Measurements from ENCODE around the gene SPPL2C. TPM values are rescaled to one million over a fixed set of nuclear protein-coding genes. Genes with fewer than 3 reads are reported as not detected.

Gene SPPL2C
- total RNA-seq, 1 donor from 2014 or later: not detected

DNA sequence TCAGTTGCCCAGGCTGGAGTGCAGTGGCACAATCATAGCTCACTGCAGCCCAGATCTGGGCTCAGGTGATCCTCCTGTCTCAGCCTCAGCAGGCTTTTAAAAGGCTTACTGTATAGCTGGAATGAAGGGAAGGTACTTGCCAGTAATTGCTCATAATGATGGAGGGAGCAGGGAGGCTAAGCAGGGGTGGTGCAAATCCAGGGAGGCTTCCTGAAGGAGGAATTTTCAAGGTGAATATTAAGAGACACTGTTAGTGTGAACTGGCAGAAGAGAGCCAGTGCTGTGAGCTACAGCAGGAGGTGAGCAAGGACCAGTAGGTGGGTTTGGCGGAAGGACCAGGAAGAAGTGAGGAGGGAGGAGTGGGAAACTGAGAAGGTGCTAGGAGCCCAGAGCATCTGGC is 35.8 kb upstream of the SPPL2C start:
- peak overlapping the region; percentile 8 for H3K4me3 Mint-ChIP-seq
- no peak overlapping the region for H3K27ac Mint-ChIP-seq
- no peaks in the 10 kb centered on the region for H4K20me1 ChIP-seq (ENCODE audit: low read depth)
- H3K4me2 ChIP-seq: no peak overlapping the region
- peaks cover 17% of the 10 kb centered on the region for H3K27me3 Mint-ChIP-seq (ENCODE audit: insufficient read depth, low read depth)
- DNase-seq (ENCODE audit: low spot score): no peak
- peaks cover 11% of the 10 kb centered on the region for H3K4me1 ChIP-seq
- H3K9me3 ChIP-seq (ENCODE audit: low read depth): no peaks in the 10 kb centered on the region
- H2AFZ ChIP-seq (replicated peaks): no peak overlapping the region
- TF ChIP-seq, protein P1, sequence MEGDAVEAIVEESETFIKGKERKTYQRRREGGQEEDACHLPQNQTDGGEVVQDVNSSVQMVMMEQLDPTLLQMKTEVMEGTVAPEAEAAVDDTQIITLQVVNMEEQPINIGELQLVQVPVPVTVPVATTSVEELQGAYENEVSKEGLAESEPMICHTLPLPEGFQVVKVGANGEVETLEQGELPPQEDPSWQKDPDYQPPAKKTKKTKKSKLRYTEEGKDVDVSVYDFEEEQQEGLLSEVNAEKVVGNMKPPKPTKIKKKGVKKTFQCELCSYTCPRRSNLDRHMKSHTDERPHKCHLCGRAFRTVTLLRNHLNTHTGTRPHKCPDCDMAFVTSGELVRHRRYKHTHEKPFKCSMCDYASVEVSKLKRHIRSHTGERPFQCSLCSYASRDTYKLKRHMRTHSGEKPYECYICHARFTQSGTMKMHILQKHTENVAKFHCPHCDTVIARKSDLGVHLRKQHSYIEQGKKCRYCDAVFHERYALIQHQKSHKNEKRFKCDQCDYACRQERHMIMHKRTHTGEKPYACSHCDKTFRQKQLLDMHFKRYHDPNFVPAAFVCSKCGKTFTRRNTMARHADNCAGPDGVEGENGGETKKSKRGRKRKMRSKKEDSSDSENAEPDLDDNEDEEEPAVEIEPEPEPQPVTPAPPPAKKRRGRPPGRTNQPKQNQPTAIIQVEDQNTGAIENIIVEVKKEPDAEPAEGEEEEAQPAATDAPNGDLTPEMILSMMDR (IDR thresholded peaks at IDR 0.05): no peak
- no peak for TF ChIP-seq EZH2 (IDR thresholded peaks at IDR 0.05)
- no peak for TF ChIP-seq EZH2phosphoT487 (IDR thresholded peaks at IDR 0.05)
- H3K9me3 Mint-ChIP-seq: no peaks in the 10 kb centered on the region
- no peak overlapping the region for H3K4me3 ChIP-seq
- no peaks in the 10 kb centered on the region for H3K36me3 ChIP-seq
- no peaks in the 10 kb centered on the region for H3F3A ChIP-seq (ENCODE audit: low read depth)
- no peak overlapping the region for H3K9ac ChIP-seq
- H3K27ac ChIP-seq: no peak overlapping the region
- H3K36me3 Mint-ChIP-seq: no peaks in the 10 kb centered on the region
- no peaks in the 10 kb centered on the region for H3K79me2 ChIP-seq (ENCODE audit: low read depth)
- no peaks in the 10 kb centered on the region for H3K27me3 ChIP-seq
- H3K4me1 Mint-ChIP-seq: peaks cover 12% of the 10 kb centered on the region

DNA sequence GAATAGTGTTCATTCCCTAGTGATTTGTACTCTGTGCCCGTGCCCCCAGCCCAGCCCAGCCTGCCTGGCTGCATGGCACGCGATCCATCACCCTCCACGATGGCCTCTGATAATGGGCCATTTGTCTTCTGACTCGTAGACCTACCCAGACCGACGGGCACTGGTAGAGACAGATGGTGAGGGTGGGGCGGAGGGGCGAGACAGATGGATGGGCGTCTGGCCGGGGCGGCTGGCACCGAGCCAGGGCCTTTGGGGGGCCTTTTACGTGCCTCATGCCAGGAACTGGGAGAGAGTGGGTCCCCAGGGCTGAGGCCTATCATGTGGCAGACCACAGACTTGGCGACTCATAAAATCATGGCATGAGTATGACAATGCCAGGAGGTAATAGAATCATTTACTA is 35.2 kb upstream of the SPPL2C start:
- DNase-seq (ENCODE audit: low spot score): no peak
- Histone ChIP-seq H3F3A (ENCODE audit: low read depth) (no peaks in the 10 kb centered on the region), H3K4me2 (no peak overlapping the region), H3K27me3 (no peaks in the 10 kb centered on the region), H3K4me1 (peaks cover 12% of the 10 kb centered on the region), H3K9me3 (ENCODE audit: low read depth) (no peaks in the 10 kb centered on the region), H3K79me2 (ENCODE audit: low read depth) (no peaks in the 10 kb centered on the region), H3K36me3 (no peaks in the 10 kb centered on the region), H3K27ac (no peak overlapping the region), H3K9ac (no peak overlapping the region), H4K20me1 (ENCODE audit: low read depth) (no peaks in the 10 kb centered on the region), H2AFZ (replicated peaks) (no peak overlapping the region), H3K4me3 (no peak overlapping the region)
- peaks cover 17% of the 10 kb centered on the region for H3K4me1 Mint-ChIP-seq
- H3K36me3 Mint-ChIP-seq: no peaks in the 10 kb centered on the region
- H3K9me3 Mint-ChIP-seq: no peaks in the 10 kb centered on the region
- TF ChIP-seq, protein P1 (IDR thresholded peaks at IDR 0.05): no peak
- no peak for TF ChIP-seq EZH2 (IDR thresholded peaks at IDR 0.05)
- H3K27ac Mint-ChIP-seq: no peak overlapping the region
- no peak overlapping the region for H3K4me3 Mint-ChIP-seq
- H3K27me3 Mint-ChIP-seq (ENCODE audit: insufficient read depth, low read depth): peaks cover 16% of the 10 kb centered on the region

DNA sequence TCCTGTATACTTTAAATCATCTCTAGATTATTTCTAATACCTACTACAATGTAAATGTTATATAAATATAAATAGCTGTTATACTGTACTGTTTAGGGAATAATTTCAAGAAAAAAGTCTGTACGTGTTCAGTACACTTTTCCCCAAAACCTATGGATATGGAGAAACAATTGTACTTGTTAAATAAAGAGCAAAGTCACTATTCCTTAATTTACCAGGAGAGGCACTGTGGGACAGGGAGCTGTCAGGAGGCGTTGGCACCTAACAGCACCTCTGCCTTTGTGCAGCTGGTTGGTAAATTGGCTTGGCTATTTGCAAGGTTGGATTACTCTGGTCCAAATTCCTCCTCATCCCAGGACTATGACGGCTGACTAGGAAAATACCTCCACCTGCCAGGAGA is 32.6 kb upstream of the SPPL2C start:
- H3K36me3 Mint-ChIP-seq: no peaks in the 10 kb centered on the region
- H2AFZ ChIP-seq (replicated peaks): no peak overlapping the region
- no peaks in the 10 kb centered on the region for H3K79me2 ChIP-seq (ENCODE audit: low read depth)
- TF ChIP-seq EZH2 (IDR thresholded peaks at IDR 0.05): no peak
- TF ChIP-seq EZH2phosphoT487 (IDR thresholded peaks at IDR 0.05): no peak
- TF ChIP-seq, protein P1 (IDR thresholded peaks at IDR 0.05): peak; percentile 47
- no peak overlapping the region for H3K27ac Mint-ChIP-seq
- DNase-seq (ENCODE audit: low spot score): peak; percentile 51
- peaks cover 12% of the 10 kb centered on the region for H3K4me1 ChIP-seq
- no peaks in the 10 kb centered on the region for H3F3A ChIP-seq (ENCODE audit: low read depth)
- H3K27me3 ChIP-seq: no peaks in the 10 kb centered on the region
- no peaks in the 10 kb centered on the region for H3K9me3 ChIP-seq (ENCODE audit: low read depth)
- no peaks in the 10 kb centered on the region for H4K20me1 ChIP-seq (ENCODE audit: low read depth)
- no peak overlapping the region for H3K4me2 ChIP-seq
- H3K4me3 ChIP-seq: no peak overlapping the region
- H3K4me1 Mint-ChIP-seq: peaks cover 21% of the 10 kb centered on the region
- H3K9ac ChIP-seq: no peak overlapping the region
- H3K27me3 Mint-ChIP-seq (ENCODE audit: insufficient read depth, low read depth): peaks cover 15% of the 10 kb centered on the region
- no peak overlapping the region for H3K27ac ChIP-seq
- no peaks in the 10 kb centered on the region for H3K36me3 ChIP-seq
- no peak overlapping the region for H3K4me3 Mint-ChIP-seq
- H3K9me3 Mint-ChIP-seq: no peaks in the 10 kb centered on the region
